ENCODE results near the gene ORC2.

Gene ORC2

DNA sequence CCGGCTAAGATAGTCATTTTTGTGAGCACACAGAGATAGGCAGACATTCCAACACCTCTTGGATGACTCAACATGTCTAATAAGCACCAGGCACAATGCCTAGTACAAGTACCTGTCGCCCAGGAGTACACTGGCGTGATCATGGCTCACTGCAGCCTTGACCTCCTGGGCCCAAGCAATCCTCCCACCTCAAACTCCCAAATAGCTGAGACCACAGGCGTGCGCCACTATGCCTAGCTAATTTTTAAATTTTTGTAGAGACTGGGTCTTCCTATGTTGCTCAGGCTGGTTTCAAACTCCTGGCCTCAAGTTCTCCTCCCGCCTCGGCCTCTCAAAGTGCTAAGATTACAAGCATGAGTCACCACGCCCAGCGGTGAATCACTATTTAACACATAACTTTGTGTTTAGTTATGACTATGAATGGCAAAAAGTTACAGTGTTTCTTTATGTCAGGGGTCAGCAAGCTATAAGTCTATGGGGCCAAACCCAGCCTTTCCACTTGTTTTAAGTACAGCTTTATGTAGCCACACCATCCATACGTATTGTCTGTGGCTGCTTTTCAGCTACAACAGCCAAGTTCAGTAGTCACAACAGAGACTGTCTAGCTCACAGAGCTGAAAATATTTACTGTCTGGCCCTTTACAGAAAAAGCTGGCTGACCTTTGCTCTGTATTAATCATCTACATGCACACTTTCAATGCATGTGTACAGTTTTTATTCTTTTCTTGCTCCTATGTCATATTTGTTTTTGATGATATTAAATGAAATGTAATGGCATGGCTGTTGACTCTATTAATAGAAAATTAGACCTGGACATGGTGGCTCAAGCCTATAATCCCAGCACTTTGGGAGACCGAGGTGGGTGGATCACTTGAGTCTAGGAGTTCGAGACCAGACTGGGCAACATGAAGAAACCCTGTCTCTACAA lies 18.7 kb downstream of the ORC2 start:
- Histone ChIP-seq H3K27me3 (replicated peaks; ENCODE audit: control insufficient read depth, insufficient read depth, low read length, poor library complexity, severe bottlenecking) (no peaks in the 10 kb centered on the region), H3K4me3 (ENCODE audit: insufficient read depth, low read depth, low read length, poor library complexity, severe bottlenecking) (no peak overlapping the region), H3K27ac (ENCODE audit: insufficient read depth, low read length, poor library complexity, severe bottlenecking) (no peak overlapping the region), H3K36me3 (ENCODE audit: control insufficient read depth, insufficient read depth, low read length) (peaks cover 36% of the 10 kb centered on the region), H3K4me1 (ENCODE audit: control insufficient read depth, insufficient read depth, low read length, poor library complexity, severe bottlenecking) (no peaks in the 10 kb centered on the region), H3K9me3 (ENCODE audit: control insufficient read depth, low read length) (no peaks in the 10 kb centered on the region)
- DNase-seq, result no peak

DNA sequence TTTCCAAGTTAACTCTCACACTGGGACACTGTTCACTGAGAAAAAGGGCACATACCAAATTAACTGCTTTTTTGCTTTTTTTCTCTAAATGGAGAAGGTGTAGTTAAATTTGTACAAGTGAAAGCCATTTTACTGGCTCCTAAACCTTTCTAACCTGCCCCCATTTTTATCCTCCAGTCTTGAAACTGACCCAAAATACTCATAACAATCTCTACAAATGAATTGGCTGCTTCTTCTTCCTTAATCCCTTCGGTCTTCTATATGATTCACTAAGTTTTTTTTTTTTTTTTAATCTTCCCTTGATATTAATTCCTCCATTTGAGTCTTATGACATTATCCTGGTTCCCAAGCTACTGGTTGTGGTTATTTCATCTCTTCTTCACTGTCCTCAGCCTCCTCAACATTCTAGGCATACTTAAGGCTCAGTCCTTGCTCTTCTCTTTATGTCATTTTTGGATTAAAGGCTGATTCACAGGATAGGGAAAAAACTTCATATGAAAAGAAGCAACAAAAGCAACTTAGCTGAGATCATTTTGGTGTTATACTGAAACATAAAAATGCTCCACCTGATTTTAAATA lies 19.8 kb downstream of the ORC2 start:
- no peak for DNase-seq
- no peaks in the 10 kb centered on the region for H3K27me3 ChIP-seq (replicated peaks; ENCODE audit: control insufficient read depth, insufficient read depth, low read length, poor library complexity, severe bottlenecking)
- H3K9me3 ChIP-seq (ENCODE audit: control insufficient read depth, low read length), result no peaks in the 10 kb centered on the region
- H3K36me3 ChIP-seq (ENCODE audit: control insufficient read depth, insufficient read depth, low read length), result peaks cover 36% of the 10 kb centered on the region
- no peak overlapping the region for H3K4me3 ChIP-seq (ENCODE audit: insufficient read depth, low read depth, low read length, poor library complexity, severe bottlenecking)
- no peak overlapping the region for H3K27ac ChIP-seq (ENCODE audit: insufficient read depth, low read length, poor library complexity, severe bottlenecking)
- H3K4me1 ChIP-seq (ENCODE audit: control insufficient read depth, insufficient read depth, low read length, poor library complexity, severe bottlenecking), result no peaks in the 10 kb centered on the region

DNA sequence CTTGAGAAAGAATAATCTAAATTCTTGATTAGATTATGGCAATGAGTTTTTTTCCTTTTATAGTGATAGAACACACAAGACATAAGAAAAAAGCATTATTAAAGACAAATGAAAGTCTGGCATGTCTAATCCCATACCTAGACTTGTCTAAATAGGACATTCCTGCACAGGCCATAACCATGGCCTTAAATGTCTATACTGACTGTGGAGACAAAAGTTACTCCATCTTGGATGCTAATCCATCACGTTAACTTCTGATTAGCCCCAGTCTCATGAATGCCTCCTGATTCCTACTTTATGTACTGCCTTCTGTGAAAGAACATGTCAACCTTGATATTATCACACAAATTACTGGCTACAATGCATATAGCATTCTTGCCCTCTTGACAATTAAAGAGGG lies 23.6 kb downstream of the ORC2 start:
- H3K4me3 ChIP-seq (ENCODE audit: insufficient read depth, low read depth, low read length, poor library complexity, severe bottlenecking), result no peak overlapping the region
- H3K27me3 ChIP-seq (replicated peaks; ENCODE audit: control insufficient read depth, insufficient read depth, low read length, poor library complexity, severe bottlenecking), result no peaks in the 10 kb centered on the region
- no peaks in the 10 kb centered on the region for H3K9me3 ChIP-seq (ENCODE audit: control insufficient read depth, low read length)
- H3K4me1 ChIP-seq (ENCODE audit: control insufficient read depth, insufficient read depth, low read length, poor library complexity, severe bottlenecking), result no peaks in the 10 kb centered on the region
- DNase-seq, result no peak
- peaks cover 53% of the 10 kb centered on the region for H3K36me3 ChIP-seq (ENCODE audit: control insufficient read depth, insufficient read depth, low read length)
- H3K27ac ChIP-seq (ENCODE audit: insufficient read depth, low read length, poor library complexity, severe bottlenecking), result no peak overlapping the region

DNA sequence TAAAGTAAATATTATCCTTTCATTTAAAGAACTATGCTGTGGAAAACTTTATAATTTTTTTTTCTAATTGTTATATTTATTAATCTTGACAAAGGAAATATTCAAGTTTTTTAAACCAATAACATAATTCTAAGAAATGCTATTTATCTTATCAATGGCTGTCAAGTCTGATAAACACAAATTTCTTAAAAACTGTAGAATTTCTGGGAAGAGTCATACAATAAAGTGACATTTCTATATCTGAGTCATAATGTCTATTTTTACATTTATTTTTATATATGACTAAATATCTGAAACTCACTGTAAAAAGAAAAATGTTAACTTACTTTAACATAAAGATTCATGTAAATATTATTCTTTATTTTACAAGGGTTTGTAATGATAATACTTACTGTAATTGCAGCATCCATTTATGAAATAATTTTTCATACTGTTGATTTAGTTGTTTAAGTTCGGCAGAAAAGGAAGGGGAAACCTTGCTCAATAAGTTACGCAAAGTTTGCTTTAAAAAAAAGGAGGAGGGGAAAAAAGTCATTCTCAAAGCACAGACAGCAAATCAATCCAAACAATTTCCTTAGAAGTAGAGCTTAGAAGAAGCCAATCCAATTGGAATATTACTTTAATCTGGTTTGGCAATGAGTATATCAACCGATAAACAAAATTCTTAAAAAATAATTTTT lies 32.4 kb downstream of the ORC2 start:
- no peaks in the 10 kb centered on the region for H3K27me3 ChIP-seq (replicated peaks; ENCODE audit: control insufficient read depth, insufficient read depth, low read length, poor library complexity, severe bottlenecking)
- H3K36me3 ChIP-seq (ENCODE audit: control insufficient read depth, insufficient read depth, low read length), result peaks cover 50% of the 10 kb centered on the region
- no peak overlapping the region for H3K27ac ChIP-seq (ENCODE audit: insufficient read depth, low read length, poor library complexity, severe bottlenecking)
- DNase-seq, result no peak
- no peaks in the 10 kb centered on the region for H3K4me1 ChIP-seq (ENCODE audit: control insufficient read depth, insufficient read depth, low read length, poor library complexity, severe bottlenecking)
- H3K9me3 ChIP-seq (ENCODE audit: control insufficient read depth, low read length), result no peaks in the 10 kb centered on the region
- no peak overlapping the region for H3K4me3 ChIP-seq (ENCODE audit: insufficient read depth, low read depth, low read length, poor library complexity, severe bottlenecking)

DNA sequence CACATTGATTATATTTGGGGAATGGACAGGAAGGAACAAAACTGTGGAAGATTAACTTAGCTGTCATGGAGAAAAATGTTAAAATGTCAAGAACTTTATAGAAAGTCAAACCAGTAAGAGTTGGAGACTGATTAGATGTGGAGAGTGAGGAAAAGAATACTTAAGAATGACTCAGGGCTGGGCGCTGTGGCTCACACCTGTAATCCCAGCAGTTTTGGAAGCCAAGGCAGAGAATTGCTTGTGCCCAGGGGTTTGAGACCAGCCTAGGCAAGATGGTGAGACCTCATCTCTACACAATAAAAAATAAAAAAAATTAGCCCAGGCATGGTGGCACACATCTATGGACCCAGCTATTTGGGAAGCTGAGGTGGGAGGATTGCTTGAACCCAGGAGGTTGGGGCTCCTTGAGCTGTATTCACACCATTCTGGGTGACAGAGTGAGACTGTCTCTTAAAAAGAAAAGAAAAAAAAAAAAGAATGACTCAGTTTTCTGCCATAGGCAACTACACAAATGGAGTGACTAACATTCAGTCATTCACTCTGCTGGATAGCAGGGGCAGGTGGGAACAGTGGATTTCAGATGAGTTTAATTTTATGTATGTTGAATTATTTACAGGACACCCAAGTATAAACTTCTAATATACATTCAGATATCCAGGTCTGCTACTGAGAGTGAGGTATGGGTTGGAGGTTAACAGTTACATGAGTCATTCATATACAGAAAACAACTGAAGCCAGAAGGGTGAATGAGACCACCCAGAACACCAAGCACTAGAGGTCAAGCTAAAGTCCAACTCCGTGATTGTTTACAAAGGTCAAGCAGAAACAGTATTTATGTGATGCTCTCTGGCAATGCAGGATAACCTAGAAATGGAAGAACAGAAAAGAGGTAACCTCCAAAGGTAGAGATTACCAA lies 33.9 kb downstream of the ORC2 start:
- DNase-seq, result no peak
- Histone ChIP-seq H3K4me1 (ENCODE audit: control insufficient read depth, insufficient read depth, low read length, poor library complexity, severe bottlenecking) (no peaks in the 10 kb centered on the region), H3K36me3 (ENCODE audit: control insufficient read depth, insufficient read depth, low read length) (peaks cover 43% of the 10 kb centered on the region), H3K27ac (ENCODE audit: insufficient read depth, low read length, poor library complexity, severe bottlenecking) (no peak overlapping the region), H3K4me3 (ENCODE audit: insufficient read depth, low read depth, low read length, poor library complexity, severe bottlenecking) (no peak overlapping the region), H3K9me3 (ENCODE audit: control insufficient read depth, low read length) (no peaks in the 10 kb centered on the region), H3K27me3 (replicated peaks; ENCODE audit: control insufficient read depth, insufficient read depth, low read length, poor library complexity, severe bottlenecking) (no peaks in the 10 kb centered on the region)

DNA sequence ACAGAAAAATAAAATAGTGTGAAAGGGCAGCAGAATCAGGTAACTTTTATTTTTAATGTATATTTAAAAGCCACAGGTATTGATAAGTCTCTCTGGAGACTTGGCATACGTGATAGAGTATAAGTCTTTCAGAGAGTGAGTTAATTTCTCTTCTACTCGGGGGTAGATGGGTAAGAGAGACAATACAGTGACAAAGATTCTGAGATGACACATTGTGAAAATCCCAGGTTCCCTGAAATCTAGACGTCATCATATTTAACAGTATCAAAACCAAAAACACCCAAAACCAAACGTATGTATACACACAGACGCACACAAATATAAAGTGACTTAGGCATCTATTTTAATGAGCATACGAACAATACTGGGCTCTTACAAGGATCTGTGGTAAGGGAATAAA lies 41.0 kb downstream of the ORC2 start:
- Histone ChIP-seq H3K36me3 (ENCODE audit: control insufficient read depth, insufficient read depth, low read length) (peaks cover 62% of the 10 kb centered on the region), H3K4me3 (ENCODE audit: insufficient read depth, low read depth, low read length, poor library complexity, severe bottlenecking) (no peak overlapping the region), H3K27ac (ENCODE audit: insufficient read depth, low read length, poor library complexity, severe bottlenecking) (no peak overlapping the region), H3K27me3 (replicated peaks; ENCODE audit: control insufficient read depth, insufficient read depth, low read length, poor library complexity, severe bottlenecking) (no peaks in the 10 kb centered on the region), H3K9me3 (ENCODE audit: control insufficient read depth, low read length) (no peaks in the 10 kb centered on the region), H3K4me1 (ENCODE audit: control insufficient read depth, insufficient read depth, low read length, poor library complexity, severe bottlenecking) (no peaks in the 10 kb centered on the region)
- no peak for DNase-seq

DNA sequence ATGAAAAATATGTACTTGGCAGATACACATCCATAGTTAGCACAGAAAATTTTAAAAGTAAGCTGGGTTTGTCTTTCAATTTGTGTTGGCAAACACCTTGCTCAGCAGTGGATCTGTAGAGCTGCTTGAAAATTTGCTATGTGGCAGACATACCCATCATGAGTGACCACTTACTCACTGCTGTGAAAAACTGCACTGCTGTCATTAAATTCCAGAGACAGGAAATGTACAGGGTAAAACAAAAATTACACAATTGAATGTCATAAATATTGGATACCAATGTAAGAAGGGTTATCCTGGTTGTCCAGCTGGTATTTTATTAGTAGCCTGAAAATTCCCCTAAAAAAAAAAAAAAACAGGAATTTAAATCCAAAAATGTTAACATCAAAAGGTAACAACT lies 49.8 kb downstream of the ORC2 start:
- H3K4me1 ChIP-seq (ENCODE audit: control insufficient read depth, insufficient read depth, low read length, poor library complexity, severe bottlenecking), result no peaks in the 10 kb centered on the region
- no peaks in the 10 kb centered on the region for H3K27me3 ChIP-seq (replicated peaks; ENCODE audit: control insufficient read depth, insufficient read depth, low read length, poor library complexity, severe bottlenecking)
- H3K9me3 ChIP-seq (ENCODE audit: control insufficient read depth, low read length), result no peaks in the 10 kb centered on the region
- no peak for DNase-seq
- no peak overlapping the region for H3K27ac ChIP-seq (ENCODE audit: insufficient read depth, low read length, poor library complexity, severe bottlenecking)
- H3K4me3 ChIP-seq (ENCODE audit: insufficient read depth, low read depth, low read length, poor library complexity, severe bottlenecking), result no peak overlapping the region
- peaks cover 57% of the 10 kb centered on the region for H3K36me3 ChIP-seq (ENCODE audit: control insufficient read depth, insufficient read depth, low read length)

DNA sequence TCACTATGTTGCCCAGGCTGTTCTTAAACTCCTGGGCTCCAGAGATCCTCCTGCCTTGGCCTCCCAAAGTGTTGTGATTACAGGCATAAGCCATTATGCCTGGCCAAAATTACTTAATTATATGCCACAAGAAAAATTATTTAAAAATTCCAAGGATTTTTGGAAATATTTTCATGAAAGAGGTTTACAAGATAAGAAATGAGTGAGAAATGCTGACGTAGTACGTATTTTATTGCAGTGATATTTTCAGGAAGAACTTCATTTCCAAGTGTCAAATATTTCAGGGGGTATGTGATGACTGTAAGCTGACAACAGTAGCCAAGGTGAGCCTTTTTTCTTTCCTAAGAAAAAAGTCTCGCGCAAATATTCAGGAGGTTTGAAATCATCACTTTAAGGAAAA lies 53.5 kb downstream of the ORC2 start:
- Histone ChIP-seq H3K27ac (ENCODE audit: insufficient read depth, low read length, poor library complexity, severe bottlenecking) (no peak overlapping the region), H3K4me1 (ENCODE audit: control insufficient read depth, insufficient read depth, low read length, poor library complexity, severe bottlenecking) (no peaks in the 10 kb centered on the region), H3K9me3 (ENCODE audit: control insufficient read depth, low read length) (no peaks in the 10 kb centered on the region), H3K4me3 (ENCODE audit: insufficient read depth, low read depth, low read length, poor library complexity, severe bottlenecking) (no peak overlapping the region), H3K27me3 (replicated peaks; ENCODE audit: control insufficient read depth, insufficient read depth, low read length, poor library complexity, severe bottlenecking) (no peaks in the 10 kb centered on the region), H3K36me3 (ENCODE audit: control insufficient read depth, insufficient read depth, low read length) (peaks cover 34% of the 10 kb centered on the region)
- no peak for DNase-seq

DNA sequence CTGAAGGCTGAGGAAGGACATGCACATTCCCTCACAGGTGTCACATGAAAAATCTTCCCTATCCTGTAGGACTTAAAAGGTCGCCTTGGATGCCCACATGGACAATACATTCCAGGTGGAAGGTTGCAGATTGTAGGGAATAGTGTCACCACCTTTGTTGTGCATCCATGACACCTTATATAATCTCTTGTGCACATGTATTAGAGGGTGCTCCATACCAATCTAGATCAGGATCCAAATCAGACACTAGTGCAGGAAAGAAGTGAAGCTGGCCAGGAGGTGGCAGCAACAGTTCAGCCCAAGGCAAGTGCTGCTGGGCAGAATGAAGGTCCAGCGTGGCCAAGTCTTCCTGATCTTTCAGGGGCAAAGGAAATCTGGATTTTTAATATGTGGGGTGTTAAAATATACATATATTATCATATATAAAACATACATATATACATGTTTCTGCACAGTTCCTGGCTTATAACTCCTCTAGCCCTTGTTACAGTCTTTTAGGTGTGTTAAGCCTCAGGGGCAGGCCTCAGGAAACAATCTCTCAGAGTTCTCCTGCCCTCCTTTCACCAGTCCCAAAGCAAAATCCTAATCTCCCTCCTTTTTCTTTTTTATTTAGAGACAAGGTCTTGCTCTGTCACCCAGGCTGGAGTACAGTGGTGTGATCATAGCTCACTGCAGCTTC lies 57.7 kb downstream of the ORC2 start:
- DNase-seq, result peak in 1 of 3 donors; percentile 21
- Histone ChIP-seq H3K36me3 (ENCODE audit: control insufficient read depth, insufficient read depth, low read length) (peaks cover 15% of the 10 kb centered on the region), H3K27ac (ENCODE audit: insufficient read depth, low read length, poor library complexity, severe bottlenecking) (no peak overlapping the region)

More for the DNA sequence above, 57.7 kb downstream of the ORC2 start:
- Histone ChIP-seq H3K27me3 (replicated peaks; ENCODE audit: control insufficient read depth, insufficient read depth, low read length, poor library complexity, severe bottlenecking) (no peaks in the 10 kb centered on the region), H3K4me1 (ENCODE audit: control insufficient read depth, insufficient read depth, low read length, poor library complexity, severe bottlenecking) (no peaks in the 10 kb centered on the region), H3K4me3 (ENCODE audit: insufficient read depth, low read depth, low read length, poor library complexity, severe bottlenecking) (no peak overlapping the region), H3K9me3 (ENCODE audit: control insufficient read depth, low read length) (no peaks in the 10 kb centered on the region)

Data from effector memory CD4-positive, alpha-beta T cell (primary cell).